Articular chondrocyte of knee joint (primary cell): Measurements from ENCODE around the gene NDNF. TPM values are rescaled to one million over a fixed set of nuclear protein-coding genes. Genes with fewer than 3 reads are reported as not detected.

Experiments used
- total RNA-seq: library from RNA; depleted of rRNA; stranded (reverse); fragments of >200 nt; gene quantifications from 2 replicates; pipeline ENCODE4 v1.2.3, GENCODE V29; 2012

Gene NDNF, protein sequence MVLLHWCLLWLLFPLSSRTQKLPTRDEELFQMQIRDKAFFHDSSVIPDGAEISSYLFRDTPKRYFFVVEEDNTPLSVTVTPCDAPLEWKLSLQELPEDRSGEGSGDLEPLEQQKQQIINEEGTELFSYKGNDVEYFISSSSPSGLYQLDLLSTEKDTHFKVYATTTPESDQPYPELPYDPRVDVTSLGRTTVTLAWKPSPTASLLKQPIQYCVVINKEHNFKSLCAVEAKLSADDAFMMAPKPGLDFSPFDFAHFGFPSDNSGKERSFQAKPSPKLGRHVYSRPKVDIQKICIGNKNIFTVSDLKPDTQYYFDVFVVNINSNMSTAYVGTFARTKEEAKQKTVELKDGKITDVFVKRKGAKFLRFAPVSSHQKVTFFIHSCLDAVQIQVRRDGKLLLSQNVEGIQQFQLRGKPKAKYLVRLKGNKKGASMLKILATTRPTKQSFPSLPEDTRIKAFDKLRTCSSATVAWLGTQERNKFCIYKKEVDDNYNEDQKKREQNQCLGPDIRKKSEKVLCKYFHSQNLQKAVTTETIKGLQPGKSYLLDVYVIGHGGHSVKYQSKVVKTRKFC
- 35.4 and 39.5 TPM in 2 replicates for total RNA-seq

DNA sequence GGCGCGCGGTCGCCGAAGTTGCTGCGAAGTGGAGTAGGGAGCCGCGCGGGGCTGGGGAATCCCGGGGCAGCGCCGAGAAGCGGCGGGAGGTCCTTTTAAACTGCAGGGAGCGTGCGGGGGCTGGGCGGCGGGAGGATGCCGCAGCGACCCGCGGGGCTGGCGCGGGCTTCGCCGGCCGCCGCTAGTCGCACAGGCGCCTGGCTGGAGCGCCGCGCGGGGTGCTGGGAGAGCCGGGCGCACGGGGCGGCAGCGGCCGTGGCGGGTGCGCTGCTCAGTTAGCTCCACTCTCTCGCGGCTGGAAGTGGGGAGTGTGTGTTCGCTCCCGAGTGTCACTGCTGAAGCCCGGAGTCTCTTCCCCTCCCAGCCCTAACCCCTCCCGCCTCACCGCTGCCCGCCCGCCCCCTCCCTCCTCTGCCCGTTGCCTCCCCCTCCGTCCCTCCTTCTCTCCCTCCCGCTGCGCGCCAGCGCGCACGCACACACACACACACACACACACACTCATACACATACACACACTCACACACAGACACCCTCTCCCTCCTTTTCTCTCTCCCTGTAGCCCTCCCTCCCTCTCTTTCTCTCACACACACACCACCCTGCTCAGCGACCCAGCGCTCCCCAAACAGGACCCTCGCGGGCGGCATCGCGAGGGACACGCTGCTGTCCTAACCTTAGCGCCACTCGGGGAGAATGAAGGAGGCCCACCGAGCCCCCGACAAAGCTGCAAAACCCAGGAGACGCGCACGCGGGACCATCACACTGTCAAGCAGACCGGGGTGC is at the start of gene NDNF:
NDNF (minus strand) TSS at position 312 of the 780 bp plus-strand sequence. CDS start 26,698 bp downstream, outside the sequence.

Other genes starting within 250 kb of the NDNF start
- 26.9 and 31.5 TPM in 2 replicates for gene PRDM5, start 149.8 kb downstream of the NDNF start, total RNA-seq
- gene TNIP3, start 91.8 kb upstream of the NDNF start, total RNA-seq, result 0.13 and 1.8 TPM in 2 replicates